Parathyroid adenoma (tissue), 2 donors: ENCODE measurements around the gene BBLN.

Experiments used
- H2AFZ ChIP-seq: fragments of 300-600 bp; sonication (generic); one replicate; pipeline ENCODE4 v1.7.0; 2017; ENCODE audit warnings: antibody characterized with exemption, mild to moderate bottlenecking
- H3K27ac ChIP-seq: fragments of 300-600 bp; sonication (generic); one replicate; pipeline ENCODE4 v1.7.0; 2017
- H3K27me3 ChIP-seq: fragments of 300-600 bp; sonication (generic); one replicate; pipeline ENCODE4 v1.7.0; 2017; ENCODE audit warnings: low read length; ENCODE audit not compliant: control insufficient read depth, insufficient read depth
- H3K36me3 ChIP-seq: fragments of 300-600 bp; sonication (generic); one replicate; pipeline ENCODE4 v1.7.0; 2017; ENCODE audit warnings: low read length; ENCODE audit not compliant: control insufficient read depth, insufficient read depth
- H3K4me1 ChIP-seq: fragments of 300-600 bp; sonication (generic); one replicate; pipeline ENCODE4 v1.7.0; 2017; ENCODE audit warnings: control low read depth
- H3K4me2 ChIP-seq: fragments of 300-600 bp; sonication (generic); one replicate; pipeline ENCODE4 v1.7.0; 2017; ENCODE audit warnings: low read length
- H3K4me3 ChIP-seq: fragments of 300-600 bp; sonication (generic); one replicate; pipeline ENCODE4 v1.7.0; 2017; ENCODE audit warnings: low read depth, low read length
- H3K79me2 ChIP-seq: fragments of 300-600 bp; sonication (generic); one replicate; pipeline ENCODE4 v1.7.0; 2017; ENCODE audit warnings: control low read depth
- H3K9ac ChIP-seq: fragments of 300-600 bp; sonication (generic); one replicate; pipeline ENCODE4 v1.7.0; 2017; ENCODE audit warnings: mild to moderate bottlenecking
- H3K9me3 ChIP-seq: fragments of 300-600 bp; sonication (generic); one replicate; pipeline ENCODE4 v1.7.0; 2017; ENCODE audit warnings: low read length; ENCODE audit not compliant: control insufficient read depth
- TF ChIP-seq, protein P1 (sequence below): fragments of 300-600 bp; sonication (generic); IDR thresholded peaks from one replicate; pipeline ENCODE4 v1.7.0; 2017; ENCODE audit warnings: antibody characterized with exemption, mild to moderate bottlenecking
- donor health status: primary hyperparathyroidism.

BBLN gene

DNA sequence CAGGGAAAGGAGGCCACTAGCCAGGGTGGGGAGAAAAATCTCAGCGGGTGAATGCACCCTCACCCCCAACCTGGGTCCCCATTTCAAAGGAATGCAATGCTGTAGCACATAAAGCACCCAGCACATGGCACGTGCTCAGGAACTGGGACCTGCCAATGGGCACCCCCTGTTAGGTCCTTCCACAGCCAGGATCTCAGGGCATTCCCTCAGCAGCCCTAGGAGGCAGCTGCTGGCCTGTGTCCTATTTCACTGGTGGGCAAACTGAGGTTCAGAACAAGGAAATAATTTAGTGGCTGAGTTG is 51.9 kb downstream of the BBLN start:
- no peaks in the 10 kb centered on the region for H3K36me3 ChIP-seq
- TF ChIP-seq, protein P1, sequence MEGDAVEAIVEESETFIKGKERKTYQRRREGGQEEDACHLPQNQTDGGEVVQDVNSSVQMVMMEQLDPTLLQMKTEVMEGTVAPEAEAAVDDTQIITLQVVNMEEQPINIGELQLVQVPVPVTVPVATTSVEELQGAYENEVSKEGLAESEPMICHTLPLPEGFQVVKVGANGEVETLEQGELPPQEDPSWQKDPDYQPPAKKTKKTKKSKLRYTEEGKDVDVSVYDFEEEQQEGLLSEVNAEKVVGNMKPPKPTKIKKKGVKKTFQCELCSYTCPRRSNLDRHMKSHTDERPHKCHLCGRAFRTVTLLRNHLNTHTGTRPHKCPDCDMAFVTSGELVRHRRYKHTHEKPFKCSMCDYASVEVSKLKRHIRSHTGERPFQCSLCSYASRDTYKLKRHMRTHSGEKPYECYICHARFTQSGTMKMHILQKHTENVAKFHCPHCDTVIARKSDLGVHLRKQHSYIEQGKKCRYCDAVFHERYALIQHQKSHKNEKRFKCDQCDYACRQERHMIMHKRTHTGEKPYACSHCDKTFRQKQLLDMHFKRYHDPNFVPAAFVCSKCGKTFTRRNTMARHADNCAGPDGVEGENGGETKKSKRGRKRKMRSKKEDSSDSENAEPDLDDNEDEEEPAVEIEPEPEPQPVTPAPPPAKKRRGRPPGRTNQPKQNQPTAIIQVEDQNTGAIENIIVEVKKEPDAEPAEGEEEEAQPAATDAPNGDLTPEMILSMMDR = no peak
- H3K27me3 ChIP-seq = no peaks in the 10 kb centered on the region
- no peaks in the 10 kb centered on the region for H3K4me1 ChIP-seq
- no peak overlapping the region for H2AFZ ChIP-seq
- H3K4me2 ChIP-seq = no peak overlapping the region
- H3K4me3 ChIP-seq = no peak overlapping the region
- no peak overlapping the region for H3K9ac ChIP-seq
- H3K79me2 ChIP-seq = no peaks in the 10 kb centered on the region
- H3K9me3 ChIP-seq = no peaks in the 10 kb centered on the region
- H3K27ac ChIP-seq = no peak overlapping the region
